C4-2B (cell line): ENCODE measurements around the gene FMNL2.

Experiments
- CTCF ChIP-seq: fragments of 450-650 bp; conservative IDR thresholded peaks from 2 replicates; pipeline ENCODE4 v1.5.1; 2017; ENCODE audit warnings: mild to moderate bottlenecking
- ZFX ChIP-seq: fragments of 450-650 bp; IDR thresholded peaks from 2 replicates; pipeline ENCODE4 v1.6.1; 2017

- TF ChIP-seq CTCF (no peak), ZFX (no peak)
Observed at GRCh38 chr2:152693033-152693432, 358.1 kb downstream of the FMNL2 start.
